HepG2 (cell line): Measurements from ENCODE around the gene EIF2B1. TPM values are rescaled to one million over a fixed set of nuclear protein-coding genes. Genes with fewer than 3 reads are reported as not detected.
A peak's percentile ranks its signal among the peaks of the same experiment; 100 is the strongest.

Source experiments
- ATAC-seq: fragments of 200-7000 bp; cut with Tn5 transposase; 3 replicates; pipeline ENCODE4 v1.9.1; 2020; ENCODE audit warnings: mild to moderate bottlenecking, moderate library complexity
- BruUV-seq: library from RNA; stranded (reverse); fragments of 400-500 nt; replicated peaks from 2 replicates; lab custom pipeline; 2021; lab: Mats Ljungman, UMichigan
- CTCF ChIA-PET: fragments of 300-600 bp; formaldehyde crosslinking; extraction: SDS; loops from one replicate; lab custom pipeline; 2021; ENCODE audit warnings: low total read pairs, inconsistent platforms, low intra/inter-chr PET ratio; lab: Yijun Ruan, JAX
- POLR2A ChIA-PET: fragments of 350-600 bp; sonication (Branson Sonifier 250); formaldehyde crosslinking; loops from one replicate; lab custom pipeline; 2020; ENCODE audit warnings: antibody characterized with exemption, inconsistent platforms; lab: Yijun Ruan, JAX
- DNase-seq: peaks from one replicate; pipeline ENCODE4 v3.0.0-alpha.2; 2015; ENCODE audit warnings: low spot score
- FAIRE-seq: peaks from 3 replicates; lab custom pipeline; 2011; peaks lifted over from hg19 to GRCh38; lab: Jason Lieb, UNC
- H2AFZ ChIP-seq: one replicate; pipeline ENCODE4 v1.6.1; 2011; ENCODE audit warnings: low read length, inconsistent platforms
- H3K27ac ChIP-seq: fragments of 300-600 bp; 3 replicates; pipeline ENCODE4 v1.8.0; 2011; ENCODE audit warnings: mixed run types, mild to moderate bottlenecking, mixed read lengths, low read length, inconsistent platforms; ENCODE audit not compliant: insufficient read depth; ENCODE audit errors: extremely low read length
- H3K27me3 ChIP-seq, 2 experiments: fragments of 200-600 bp in 1 of 2; 2 replicates in 1 of 2; 3 replicates in 1 of 2; pipeline versions ENCODE4 v1.6.0 to v1.8.0; 2011; ENCODE audit warnings: low read length in 2 of 2, mild to moderate bottlenecking in 2 of 2, moderate library complexity in 2 of 2, inconsistent platforms in 1 of 2; ENCODE audit not compliant: insufficient read depth in 2 of 2, control insufficient read depth in 1 of 2
- H3K36me3 ChIP-seq, 2 experiments: fragments of 200-600 bp in 1 of 2; replicated peaks in 1 of 2; 2 replicates in 1 of 2; 3 replicates in 1 of 2; pipeline versions ENCODE4 v1.5.1 to v1.8.0; 2011; ENCODE audit warnings: low read length in 2 of 2, inconsistent platforms in 1 of 2; ENCODE audit not compliant: insufficient read depth in 2 of 2, control insufficient read depth in 1 of 2
- H3K4me1 ChIP-seq: 2 replicates; pipeline ENCODE4 v1.5.1; 2012; ENCODE audit warnings: low read length, inconsistent platforms; ENCODE audit not compliant: insufficient read depth
- H3K4me2 ChIP-seq: 2 replicates; pipeline ENCODE4 v1.6.0; 2011; ENCODE audit warnings: low read depth, low read length, inconsistent platforms
- H3K4me3 ChIP-seq, 3 experiments: fragments of 200-600 bp in 1 of 3; sonication (generic), shearing (Covaris generic) in 1 of 3; replicated peaks in 1 of 3; 2 replicates each; pipeline ENCODE4 v1.5.1; 2011 to 2016; ENCODE audit warnings: low read length in 3 of 3, inconsistent platforms in 2 of 3, low read depth in 2 of 3, mild to moderate bottlenecking in 2 of 3, control low read depth in 1 of 3, mixed read lengths in 1 of 3; ENCODE audit not compliant: insufficient read depth in 1 of 3
- H3K79me2 ChIP-seq: one replicate; pipeline ENCODE4 v1.6.1; 2011; ENCODE audit warnings: low read length, inconsistent platforms; ENCODE audit not compliant: insufficient read depth
- H3K9ac ChIP-seq: 2 replicates; pipeline ENCODE4 v1.6.0; 2011; ENCODE audit warnings: mild to moderate bottlenecking, low read depth, low read length, inconsistent platforms; ENCODE audit not compliant: insufficient read depth
- H3K9me3 ChIP-seq: 2 replicates; pipeline ENCODE4 v1.5.1; 2012; ENCODE audit warnings: mild to moderate bottlenecking, low read length
- H4K20me1 ChIP-seq: 2 replicates; pipeline ENCODE4 v1.6.0; 2011; ENCODE audit warnings: inconsistent platforms, mild to moderate bottlenecking, low read length, moderate library complexity; ENCODE audit not compliant: insufficient read depth
- AKAP8 ChIP-seq: sonication (generic); formaldehyde crosslinking; IDR thresholded peaks from 2 replicates; pipeline ENCODE4 v1.5.1; 2020; ENCODE audit warnings: mild to moderate bottlenecking, missing genetic modification reagents
- IKZF1 ChIP-seq: fragments of 450-650 bp; IDR thresholded peaks from 2 replicates; pipeline ENCODE4 v1.7.1; 2016
- POLR2AphosphoS2 ChIP-seq: IDR thresholded peaks from 2 replicates; pipeline ENCODE4 v1.6.1; 2011; ENCODE audit warnings: low read depth, low read length, improper control_type of control experiment
- RBM22 ChIP-seq: fragments of 200-400 bp; formaldehyde crosslinking; optimal IDR thresholded peaks from 2 replicates; pipeline ENCODE3; 2017; ENCODE audit warnings: mild to moderate bottlenecking, low read length, moderate library complexity
- REST ChIP-seq, 2 experiments: IDR thresholded peaks; 2 replicates each; pipeline ENCODE4 v1.6.1; 2011 to 2012; ENCODE audit warnings: low read length in 2 of 2, borderline replicate concordance in 1 of 2, low read depth in 1 of 2, mild to moderate bottlenecking in 1 of 2, moderate library complexity in 1 of 2
- RORA ChIP-seq: sonication (generic); formaldehyde crosslinking; IDR thresholded peaks from 2 replicates; pipeline ENCODE4 v1.5.0; 2020; ENCODE audit warnings: mild to moderate bottlenecking, missing genetic modification reagents, moderate library complexity
- SMYD3 ChIP-seq: sonication (generic); formaldehyde crosslinking; IDR thresholded peaks from 2 replicates; pipeline ENCODE4 v1.8.1; 2023; ENCODE audit warnings: mild to moderate bottlenecking, missing genetic modification reagents
- SSRP1 ChIP-seq: IDR thresholded peaks from 2 replicates; pipeline ENCODE4 v1.6.1; 2016; ENCODE audit warnings: control low read depth
- WGBS: methylation state at CpG from one replicate; pipeline ENCODE4 v1.1.6; 2017; ENCODE audit warnings: low lambda C conversion rate; 5-methylcytosine and 5-hydroxymethylcytosine counted together
- in situ Hi-C: cut with HindIII; loops from 2 replicates; pipeline ENCODE4 v1.10.0; 2017; ENCODE audit warnings: low pct_unique_long_range_greater_than_20kb; ENCODE audit not compliant: extremely low pct_ligation_motif_present
- intact Hi-C: fragments of 100-400 bp; cut with micrococcal nuclease; formaldehyde crosslinking; loops from one replicate; pipeline ENCODE4 v1.10.0; 2022; ENCODE audit not compliant: unreplicated experiment
- polyA plus RNA-seq, 8 experiments: library from polyadenylated mRNA; depleted of rRNA in 3 of 8; stranded (reverse) in 7 of 8; unstranded in 1 of 8; fragments of >200 nt; fragmentation: Illumina TruSeq in 4 of 8; extraction: Trizol in 4 of 8; gene quantifications; 2 replicates each; pipeline versions ENCODE4 v1.2.1 to v1.2.3, GENCODE V29; 2011 to 2016; ENCODE audit warnings: low read depth in 4 of 8, missing spikeins in 1 of 8, mixed read lengths in 1 of 8; ENCODE audit not compliant: insufficient read depth in 1 of 8
- total RNA-seq, 5 experiments: library from RNA; depleted of rRNA; stranded (reverse); fragments of >200 nt; fragmentation: Illumina TruSeq; extraction: Trizol; gene quantifications; 2 replicates each; pipeline ENCODE4 v1.2.3, GENCODE V29; 2016; ENCODE audit warnings: low read depth in 1 of 5

The EIF2B1 gene
- total and polyA plus RNA-seq, 2 of the 13 experiments (the other 11 are each of a cell fraction or from before 2014, with no cell fraction given) = 18.7 to 37.4 TPM

DNA sequence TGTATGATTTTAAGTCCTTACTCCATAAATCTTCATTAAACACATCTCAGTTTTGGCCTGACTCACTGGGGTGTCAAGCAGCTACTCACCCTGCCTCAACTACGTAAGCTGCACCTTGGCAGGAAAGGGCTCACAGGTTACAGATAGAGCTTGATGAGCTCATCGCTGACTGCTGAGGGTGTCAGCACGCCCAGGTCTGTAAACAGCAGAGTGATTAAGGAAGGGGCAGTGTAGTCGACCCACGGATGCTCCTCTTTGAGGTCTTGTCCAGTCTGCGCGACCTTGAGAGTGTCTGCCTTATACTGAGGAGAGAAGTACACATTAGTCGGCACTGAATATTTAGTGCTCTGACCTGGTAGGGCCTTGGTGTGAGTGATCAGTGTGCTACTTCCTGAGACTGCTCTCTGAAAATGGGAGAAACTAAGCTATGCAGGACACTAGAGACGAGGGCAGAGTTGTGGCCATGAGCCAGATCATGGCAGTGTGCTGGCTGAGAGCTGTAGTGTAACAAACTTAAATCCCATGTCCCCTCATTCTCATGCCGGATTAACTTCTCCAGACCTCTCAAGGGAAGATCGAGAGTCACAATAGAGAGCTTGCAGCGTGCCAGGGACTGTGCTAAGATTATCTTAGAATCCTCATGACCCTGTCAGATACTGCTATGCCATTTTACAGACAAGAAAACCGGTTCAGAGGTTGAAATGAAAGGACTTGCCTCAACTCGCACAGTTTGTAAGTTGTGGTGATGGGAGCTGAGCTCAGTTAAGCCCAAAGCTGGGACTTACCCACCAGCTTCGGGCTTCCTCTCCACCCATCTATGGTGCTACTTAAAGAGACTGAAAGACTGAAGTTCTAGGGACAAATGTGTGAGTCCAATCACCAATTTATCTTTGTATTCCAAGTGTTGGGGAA is 11.6 kb downstream of the EIF2B1 start:
- no TSS peak for BruUV-seq
- Histone ChIP-seq H3K27me3 (no peaks in the 10 kb centered on the region), H3K9me3 (no peaks in the 10 kb centered on the region), H3K4me2 (no peak overlapping the region), H3K36me3 (peaks cover 15 to 73% of the 10 kb centered on the region in 2 experiments), H3K4me3 (no peak overlapping the region), H2AFZ (no peak overlapping the region), H3K4me1 (peaks cover 7% of the 10 kb centered on the region; the same call in 1 of the 2 replicates), H3K9ac (no peak overlapping the region), H3K79me2 (no peaks in the 10 kb centered on the region), H3K27ac (no peak overlapping the region), H4K20me1 (0 out of 2 replicates have a peak, but pooled peaks cover 4% of the 10 kb centered on the region)
- DNase-seq = no peak
- ATAC-seq = peak; percentile 16; the same call in 1 of the 3 replicates
- intact Hi-C loops = no loop called here
- ChIA-PET POLR2A (interaction anchor here (0.7 to 1.2 kb wide), 3 partner anchors 13 to 257 kb away, joined by 3 read pairs; partner anchors contain the start of gene DDX55), CTCF (no interaction called here)
- no peak for TF ChIP-seq AKAP8
- peak; percentile 14 for TF ChIP-seq RBM22
- no peak for TF ChIP-seq SMYD3 (CRISPR knock-in tag)
- no peak for TF ChIP-seq RORA
- TF ChIP-seq SSRP1 (CRISPR knock-in tag) = 0 out of 2 replicates have a peak, but pooled peaks have one; percentile 54
- no peak for TF ChIP-seq IKZF1
- 97% methylated on average over 15 of the region's 15 CpGs for WGBS
- in situ Hi-C loops = no loop called here
- no peak for FAIRE-seq

GRCh38 chr12:123621101-123621500 is 12.4 kb downstream of the EIF2B1 start:
- no peak for ATAC-seq
- no peaks in the 10 kb centered on the region for H3K79me2 ChIP-seq
- intact Hi-C loops (no loop called here), in situ Hi-C loops (no loop called here)
- TSS peak; percentile 51 for BruUV-seq
- no peak overlapping the region for H3K27ac ChIP-seq
- peaks cover 17 to 73% of the 10 kb centered on the region in 2 experiments for H3K36me3 ChIP-seq
- H3K9ac ChIP-seq = no peak overlapping the region
- TF ChIP-seq POLR2AphosphoS2 (peak; percentile 81; the same call in 1 of the 2 replicates), REST (IDR thresholded peaks at IDR 0.05; ENCODE audit: borderline replicate concordance in 1 of 2, low read depth in 1 of 2, low read length in 2 of 2) (no peak)
- H3K9me3 ChIP-seq = no peaks in the 10 kb centered on the region
- no peaks in the 10 kb centered on the region for H3K27me3 ChIP-seq
- H4K20me1 ChIP-seq = 0 out of 2 replicates have a peak, but pooled peaks cover 4% of the 10 kb centered on the region
- H2AFZ ChIP-seq = no peak overlapping the region
- no peak overlapping the region for H3K4me3 ChIP-seq
- no peak for DNase-seq
- no peak for FAIRE-seq
- POLR2A ChIA-PET = interaction anchor here (0.7 to 1.2 kb wide), 2 partner anchors 19 to 256 kb away, joined by 3 read pairs; partner anchors contain the start of gene DDX55
- 91% methylated on average over 8 of the region's 8 CpGs for WGBS
- H3K4me2 ChIP-seq = no peak overlapping the region
- peaks cover 6% of the 10 kb centered on the region; the same call in 1 of the 2 replicates for H3K4me1 ChIP-seq
- CTCF ChIA-PET = no interaction called here
